GM18508 (cell line): ENCODE data around the gene LIFR.
"Not testable (repeated sequence)": the region's sequence is repeated elsewhere in the genome, so short reads cannot be mapped to it uniquely, and the experiment has no call there.

Source experiments
- ATAC-seq: cut with Tn5 transposase; IDR thresholded peaks from one replicate; pipeline ENCODE4 v1.9.1; 2021; ENCODE audit warnings: moderate number of reproducible peaks; ENCODE audit not compliant: insufficient read depth, unreplicated experiment

The LIFR gene, protein sequence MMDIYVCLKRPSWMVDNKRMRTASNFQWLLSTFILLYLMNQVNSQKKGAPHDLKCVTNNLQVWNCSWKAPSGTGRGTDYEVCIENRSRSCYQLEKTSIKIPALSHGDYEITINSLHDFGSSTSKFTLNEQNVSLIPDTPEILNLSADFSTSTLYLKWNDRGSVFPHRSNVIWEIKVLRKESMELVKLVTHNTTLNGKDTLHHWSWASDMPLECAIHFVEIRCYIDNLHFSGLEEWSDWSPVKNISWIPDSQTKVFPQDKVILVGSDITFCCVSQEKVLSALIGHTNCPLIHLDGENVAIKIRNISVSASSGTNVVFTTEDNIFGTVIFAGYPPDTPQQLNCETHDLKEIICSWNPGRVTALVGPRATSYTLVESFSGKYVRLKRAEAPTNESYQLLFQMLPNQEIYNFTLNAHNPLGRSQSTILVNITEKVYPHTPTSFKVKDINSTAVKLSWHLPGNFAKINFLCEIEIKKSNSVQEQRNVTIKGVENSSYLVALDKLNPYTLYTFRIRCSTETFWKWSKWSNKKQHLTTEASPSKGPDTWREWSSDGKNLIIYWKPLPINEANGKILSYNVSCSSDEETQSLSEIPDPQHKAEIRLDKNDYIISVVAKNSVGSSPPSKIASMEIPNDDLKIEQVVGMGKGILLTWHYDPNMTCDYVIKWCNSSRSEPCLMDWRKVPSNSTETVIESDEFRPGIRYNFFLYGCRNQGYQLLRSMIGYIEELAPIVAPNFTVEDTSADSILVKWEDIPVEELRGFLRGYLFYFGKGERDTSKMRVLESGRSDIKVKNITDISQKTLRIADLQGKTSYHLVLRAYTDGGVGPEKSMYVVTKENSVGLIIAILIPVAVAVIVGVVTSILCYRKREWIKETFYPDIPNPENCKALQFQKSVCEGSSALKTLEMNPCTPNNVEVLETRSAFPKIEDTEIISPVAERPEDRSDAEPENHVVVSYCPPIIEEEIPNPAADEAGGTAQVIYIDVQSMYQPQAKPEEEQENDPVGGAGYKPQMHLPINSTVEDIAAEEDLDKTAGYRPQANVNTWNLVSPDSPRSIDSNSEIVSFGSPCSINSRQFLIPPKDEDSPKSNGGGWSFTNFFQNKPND

DNA sequence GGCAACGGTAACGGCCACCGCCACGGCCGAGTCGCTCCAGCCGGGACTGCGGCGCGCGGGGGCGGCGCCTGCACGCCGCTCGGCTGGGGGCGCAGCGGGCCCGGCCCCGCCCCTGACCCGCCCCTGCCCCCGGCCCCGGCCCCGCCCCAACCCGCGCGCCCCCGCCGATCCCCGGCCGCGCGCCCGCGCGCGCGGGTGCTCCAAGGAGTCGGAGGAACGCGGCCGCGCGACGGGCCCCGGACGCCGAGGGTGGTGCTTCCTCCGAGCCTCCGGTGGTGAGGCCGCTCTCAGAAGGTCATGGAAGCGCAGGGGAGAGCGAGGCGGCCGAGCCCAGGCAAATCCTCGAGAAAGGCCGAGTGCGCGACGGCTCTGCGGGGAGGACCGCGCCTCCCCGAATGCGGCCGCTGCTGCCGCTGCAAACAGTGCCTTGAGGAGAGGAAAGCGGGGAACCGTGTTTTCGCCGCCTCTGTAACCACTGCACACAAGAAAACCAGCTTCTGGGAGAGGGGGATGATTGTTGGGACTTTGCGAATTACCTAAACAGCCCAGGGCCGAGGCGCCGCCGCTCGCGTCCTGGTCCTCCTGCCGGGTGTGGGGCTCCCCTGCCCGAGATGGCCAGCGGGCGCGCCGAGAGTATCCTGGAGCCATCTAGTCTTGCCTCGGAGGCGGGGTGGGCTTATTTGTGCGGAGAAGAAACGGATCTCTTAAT is at the start of gene LIFR:
Gene LIFR, minus strand, starts transcription at position 48 of the 709 bp plus-strand sequence. CDS start 25,999 bp downstream, outside the sequence.
- ATAC-seq: no peak

DNA sequence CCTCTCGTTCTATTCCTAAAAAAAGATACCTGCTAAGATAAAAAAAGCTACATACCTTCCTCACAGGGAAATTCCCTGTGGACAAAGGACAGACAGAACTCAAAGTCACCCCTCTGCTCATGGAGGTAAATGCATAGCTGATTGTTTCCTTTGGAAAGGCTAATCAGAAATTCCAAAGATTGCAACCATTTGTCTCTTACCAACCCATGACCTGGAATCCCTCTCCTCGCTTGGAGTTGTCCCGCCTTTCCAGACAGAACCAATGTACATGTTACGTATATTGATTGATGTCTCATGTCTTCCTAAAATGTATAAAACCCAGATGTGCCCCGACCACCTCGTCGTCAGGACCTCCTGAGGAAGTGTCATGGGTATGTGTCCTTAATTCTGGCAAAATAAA is 49.2 kb upstream of the LIFR start:
- no peak for ATAC-seq

DNA sequence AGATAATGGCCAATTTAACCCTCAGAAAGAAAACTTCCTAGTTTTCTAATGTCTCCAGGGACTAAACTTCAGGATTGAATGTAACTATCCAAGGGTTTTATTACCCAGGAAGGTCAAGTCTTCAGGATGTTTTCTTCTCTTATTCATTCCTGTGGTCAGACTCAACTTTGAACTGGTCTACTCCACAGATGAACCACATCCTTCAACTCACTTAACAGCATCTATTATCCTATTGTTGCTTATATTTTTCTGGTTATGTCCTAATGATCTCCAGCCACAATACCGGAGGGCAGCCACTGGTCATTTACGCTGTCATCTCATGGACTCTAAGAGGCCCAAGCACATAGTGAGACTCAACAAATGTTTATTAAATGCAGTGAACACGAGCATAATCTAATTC is 47.2 kb upstream of the LIFR start:
- no peak for ATAC-seq

DNA sequence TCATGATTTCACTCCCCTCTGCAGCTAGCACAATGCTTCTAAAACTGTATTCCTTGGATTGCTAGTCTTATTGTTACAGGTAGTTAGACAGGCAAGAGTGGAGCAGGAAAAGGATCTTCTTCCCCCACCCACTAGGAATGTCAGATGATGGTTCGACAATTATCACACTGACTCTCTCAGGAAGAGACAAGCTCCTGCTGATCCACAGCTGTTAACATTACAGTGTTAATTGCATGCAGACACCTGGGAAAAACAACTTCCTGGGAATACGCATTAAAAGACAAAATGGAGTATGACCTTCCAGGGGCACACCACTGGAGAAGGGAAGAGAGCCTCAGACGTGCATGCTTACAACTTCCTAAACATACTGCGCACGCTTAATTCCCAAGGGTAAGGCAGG is 46.2 kb upstream of the LIFR start:
- ATAC-seq: no peak

DNA sequence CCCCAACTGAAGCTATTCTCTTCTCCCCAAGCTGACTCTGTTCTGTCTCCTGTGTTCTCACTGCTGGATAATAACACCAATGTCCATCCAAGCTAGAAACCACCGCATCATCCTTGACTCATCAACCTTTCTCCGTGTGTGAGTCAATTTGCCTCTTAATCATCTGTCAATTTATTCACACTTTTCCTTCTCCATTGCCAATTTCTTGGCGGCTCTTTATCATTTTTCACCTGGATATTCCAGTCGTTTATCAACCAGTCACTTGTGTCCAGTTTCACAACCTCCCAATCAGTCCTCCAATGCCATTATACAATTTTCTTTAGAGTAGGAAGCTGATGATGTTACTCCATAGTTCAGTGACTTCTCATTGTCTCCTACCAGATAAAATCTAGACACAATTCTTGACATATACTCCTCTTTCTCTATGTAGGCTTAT is 45.4 kb upstream of the LIFR start:
- ATAC-seq: no peak

DNA sequence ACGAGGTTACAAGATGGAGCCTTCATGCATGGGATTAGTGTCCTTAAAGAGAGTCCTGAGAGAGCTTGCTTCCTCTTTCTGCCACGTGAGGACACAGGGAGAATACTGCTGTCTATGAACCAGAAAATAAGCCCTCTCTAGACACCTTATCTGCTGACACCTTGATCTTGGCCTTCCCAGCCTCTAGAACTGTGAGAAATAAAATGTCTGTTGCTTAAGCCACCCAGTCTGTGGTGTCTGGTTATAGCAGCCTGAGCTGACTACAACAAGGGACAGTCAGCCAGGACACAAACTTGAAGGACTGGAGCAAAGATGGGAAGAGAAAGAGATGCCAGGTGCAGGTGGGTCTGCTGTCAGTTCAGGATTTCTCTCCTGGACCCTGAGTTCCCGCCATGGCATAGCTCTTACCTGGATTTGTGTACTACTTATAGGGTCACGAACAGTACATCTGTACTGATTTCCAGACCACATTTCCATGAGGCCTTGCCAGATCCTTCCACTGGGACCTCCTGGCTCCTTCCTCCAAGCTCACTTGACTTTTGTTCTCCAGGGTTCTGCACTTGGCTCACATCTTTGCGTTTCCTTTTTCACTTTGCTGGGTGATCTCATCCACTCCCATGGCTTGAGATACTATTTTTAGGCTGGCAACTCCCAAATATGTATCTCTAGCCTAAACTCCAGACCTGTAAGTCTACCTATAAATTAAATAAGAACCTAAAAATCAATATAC is 44.9 kb upstream of the LIFR start:
- ATAC-seq: no peak

DNA sequence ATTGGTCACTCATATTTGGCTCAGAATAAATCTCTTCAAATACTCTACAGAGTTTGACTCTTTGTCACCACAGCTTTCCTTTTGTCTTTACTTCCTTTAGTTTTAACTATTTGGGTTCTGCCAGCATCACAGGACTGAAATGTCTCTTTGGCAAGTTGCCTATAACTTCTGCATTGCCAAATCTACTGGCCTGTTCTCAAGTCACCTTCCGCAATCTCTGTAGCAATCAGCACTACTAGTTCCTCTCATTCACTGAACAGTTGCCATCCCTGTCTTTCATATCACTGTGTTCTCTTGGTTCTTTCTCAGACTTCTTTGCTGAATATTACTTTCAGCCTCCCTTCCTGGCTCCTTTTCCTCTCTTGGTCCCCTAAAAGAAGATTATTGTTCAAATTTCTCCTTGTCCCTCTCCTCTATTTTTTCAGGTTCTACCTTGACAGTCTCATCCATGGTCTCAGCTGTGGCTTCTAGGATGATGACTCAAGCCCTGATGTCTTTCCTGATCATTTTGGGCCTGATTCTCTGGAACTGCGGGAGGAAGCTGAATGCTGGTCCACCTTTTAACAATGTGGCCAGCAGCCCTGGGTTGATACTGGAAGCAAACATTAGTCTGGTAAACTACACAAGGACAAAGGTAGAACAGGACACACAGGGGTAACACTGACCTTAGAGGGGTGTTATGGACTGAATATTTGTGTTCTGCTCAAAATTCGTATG is 44.0 kb upstream of the LIFR start:
- no peak for ATAC-seq

DNA sequence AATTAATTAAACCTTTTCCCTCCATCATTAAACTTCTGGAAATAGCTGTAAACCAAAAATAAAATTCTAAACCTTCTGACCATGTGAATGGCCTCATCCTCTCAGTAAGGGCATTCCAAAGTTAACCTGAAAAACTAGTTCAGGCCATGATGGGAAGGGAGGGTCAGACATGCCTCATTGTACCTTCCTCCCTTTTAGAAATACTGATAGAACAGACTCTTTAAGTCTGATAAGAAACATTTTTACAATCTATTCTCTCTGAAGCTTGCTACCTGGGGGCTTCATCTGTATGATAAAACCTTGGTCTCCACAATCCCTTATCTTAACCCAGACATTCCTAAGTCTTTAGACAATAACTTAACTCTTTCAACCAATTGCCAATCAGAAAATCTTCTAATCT is 43.3 kb upstream of the LIFR start:
- not testable (repeated sequence) for ATAC-seq

DNA sequence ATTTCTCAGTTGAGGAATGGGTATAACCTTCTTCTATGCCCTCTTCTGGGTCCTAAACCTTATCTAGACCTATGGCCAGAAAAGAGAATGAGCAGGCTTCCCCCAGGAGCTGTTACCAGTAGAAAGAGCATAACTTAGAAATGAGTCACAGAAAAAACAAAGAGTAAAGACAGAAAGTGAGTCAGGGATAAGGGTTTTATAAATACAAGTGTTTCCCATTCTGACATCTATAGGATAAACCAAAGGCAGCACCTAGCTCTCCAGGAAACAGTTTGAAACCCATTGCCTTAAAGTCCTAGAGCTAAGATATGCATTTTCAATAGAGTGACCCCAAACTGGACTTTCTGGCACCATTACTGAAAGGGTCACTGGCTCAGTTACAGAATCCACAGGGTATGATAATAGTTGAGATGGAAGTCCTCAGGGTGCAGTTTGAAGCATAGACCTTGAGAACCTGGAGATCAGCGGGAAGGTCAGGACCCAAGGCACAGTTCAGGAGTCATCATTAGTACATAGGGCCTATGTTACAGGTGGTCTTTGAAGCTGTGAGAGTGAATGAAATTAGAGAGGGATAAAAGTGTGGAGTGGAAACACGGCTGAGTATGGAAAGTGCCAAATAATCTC is 42.7 kb upstream of the LIFR start:
- ATAC-seq: no peak

DNA sequence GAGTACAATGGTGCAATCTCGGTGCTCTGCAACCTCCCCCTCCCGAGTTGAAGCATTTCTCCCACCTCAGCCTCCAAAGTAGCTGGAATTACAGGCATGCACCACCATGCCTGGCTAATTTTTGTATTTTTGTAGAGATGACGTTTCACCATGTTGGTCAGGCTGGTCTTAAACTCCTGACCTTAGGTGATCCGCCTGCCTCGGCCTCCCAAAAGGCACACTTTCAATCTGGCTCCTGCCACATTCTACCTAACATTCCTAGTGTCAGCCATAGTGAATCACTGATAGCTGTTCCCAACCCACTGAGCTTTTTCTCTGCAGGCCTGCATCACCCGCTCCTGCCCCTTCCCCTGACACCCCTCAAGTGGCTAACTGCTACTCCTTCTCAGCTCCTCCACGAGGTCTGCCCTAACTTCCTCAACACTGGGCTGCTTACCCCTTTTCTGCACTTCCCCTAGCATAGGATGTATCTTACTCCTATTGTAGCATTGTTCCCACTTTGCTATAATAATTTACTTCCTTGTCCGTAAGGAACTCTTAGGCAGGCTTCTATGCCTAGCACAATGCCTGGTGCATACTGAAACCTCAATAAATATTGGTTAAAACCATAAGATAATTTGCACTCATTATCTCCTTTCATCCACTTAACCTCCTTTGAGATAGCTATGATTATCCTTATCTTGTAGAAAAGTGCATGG is 42.0 kb upstream of the LIFR start:
- ATAC-seq: no peak

DNA sequence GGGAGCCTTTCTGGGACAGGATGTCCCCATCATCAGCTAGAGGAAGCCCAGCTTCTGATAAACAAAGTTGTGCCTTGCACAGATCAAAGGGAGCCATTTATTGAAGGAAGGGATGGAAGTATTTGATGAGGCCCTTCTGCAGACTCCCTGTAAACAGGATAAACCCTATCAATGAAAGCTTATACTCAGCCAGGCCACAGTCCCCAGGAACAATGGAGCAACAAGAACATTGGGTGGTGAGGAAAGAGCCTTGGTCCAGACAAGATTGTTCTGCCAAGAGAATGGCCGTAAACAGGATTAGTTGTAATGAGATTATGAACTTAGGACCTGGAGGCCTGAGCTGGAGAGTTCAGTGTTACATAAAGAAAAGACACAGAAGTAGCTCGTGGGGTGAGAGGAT is 40.5 kb upstream of the LIFR start:
- no peak for ATAC-seq

DNA sequence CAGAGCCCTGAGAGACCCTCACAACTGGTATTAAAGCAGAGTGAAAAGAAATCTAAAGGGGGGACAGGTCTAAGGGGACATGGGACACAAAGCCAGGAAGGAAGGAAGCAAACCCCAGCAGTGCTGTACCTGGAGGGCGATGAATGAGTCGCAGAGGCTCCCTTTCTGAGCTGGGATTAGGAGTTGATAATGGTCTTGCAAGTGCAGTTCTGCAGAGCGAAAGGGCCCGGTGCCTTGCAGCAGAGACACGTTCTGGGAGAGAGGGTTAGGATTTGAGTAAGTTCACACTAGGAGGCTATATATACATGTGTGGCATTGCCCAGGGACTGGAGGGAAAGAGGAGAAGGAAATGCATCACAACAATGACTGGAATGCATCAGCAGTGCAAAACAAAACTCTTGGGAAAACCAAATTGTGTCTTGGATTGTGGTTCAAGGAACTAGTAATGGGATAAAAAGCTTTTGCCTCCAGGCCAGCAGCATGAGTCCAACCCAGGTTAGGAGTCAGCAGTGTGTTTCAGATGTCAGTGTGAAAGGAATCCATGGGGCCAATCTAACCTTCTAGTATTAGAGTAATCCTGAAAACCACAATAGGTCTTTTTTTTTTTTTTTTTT is 38.8 kb upstream of the LIFR start:
- no peak for ATAC-seq

DNA sequence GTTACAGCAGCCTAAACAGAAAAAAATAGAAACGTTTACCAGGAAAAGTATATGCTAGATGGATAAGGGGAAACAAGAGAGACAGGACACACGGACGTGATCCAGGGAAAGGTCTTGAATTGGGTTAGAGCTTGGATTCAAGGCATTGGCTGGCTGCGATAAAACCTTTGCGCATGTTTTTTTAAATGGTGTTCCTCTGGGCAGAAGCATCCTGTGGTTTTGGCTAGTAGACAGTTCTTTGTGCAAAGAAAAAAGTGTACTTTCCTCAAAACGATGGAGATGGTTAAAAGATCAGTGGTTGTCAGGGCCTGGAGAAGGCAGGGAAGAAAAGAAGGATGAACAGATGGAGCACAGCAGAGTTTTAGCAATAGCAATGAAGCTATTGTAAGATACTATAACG is 37.5 kb upstream of the LIFR start:
- ATAC-seq: no peak

DNA sequence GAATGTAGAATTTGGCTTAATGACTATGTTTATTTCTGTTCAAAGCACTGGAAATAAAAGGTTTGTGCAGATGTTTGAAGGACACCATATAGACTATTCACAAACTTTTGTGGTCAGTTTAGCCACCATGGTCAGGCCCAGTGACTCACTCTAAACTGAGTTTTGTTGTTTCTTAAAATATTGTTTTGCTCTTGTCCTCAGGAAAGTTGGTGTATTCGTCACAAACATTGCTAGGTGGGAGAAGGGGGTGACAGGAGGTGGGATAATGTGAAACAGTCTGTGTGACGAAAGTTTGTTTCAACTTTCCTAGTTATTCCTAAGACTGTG is 35.0 kb upstream of the LIFR start:
- ATAC-seq: no peak

DNA sequence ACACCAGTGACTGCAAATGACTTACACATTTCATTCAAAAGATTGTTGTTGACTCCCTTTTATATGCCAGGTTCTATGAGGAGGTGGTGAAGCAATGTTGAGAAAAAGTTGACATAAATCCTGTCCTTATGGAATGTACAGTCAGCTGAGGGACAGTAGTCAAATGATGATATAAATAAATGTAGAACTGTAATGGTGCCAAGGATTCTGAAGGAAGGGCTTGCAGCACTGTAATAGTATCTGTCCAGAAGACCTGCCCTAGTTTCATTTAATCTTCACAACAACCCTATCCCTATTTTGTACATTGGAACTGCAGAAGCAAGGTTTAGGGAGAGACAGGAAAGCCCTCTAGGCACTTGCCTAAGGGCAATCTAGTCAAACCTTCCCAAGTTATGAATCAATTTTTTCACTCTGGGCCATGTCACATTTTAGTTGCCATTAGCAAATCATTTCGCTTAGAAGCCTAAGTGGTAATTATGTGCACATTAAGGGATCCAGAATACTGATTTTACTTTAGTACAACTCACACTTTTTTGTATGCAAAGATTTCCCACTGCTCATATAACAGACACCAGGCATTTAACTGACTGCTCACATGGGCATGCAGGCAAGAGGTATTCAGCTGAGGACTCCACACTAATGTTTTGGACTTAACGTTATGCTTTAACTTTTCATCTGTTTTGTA is 34.5 kb upstream of the LIFR start:
- ATAC-seq: no peak

DNA sequence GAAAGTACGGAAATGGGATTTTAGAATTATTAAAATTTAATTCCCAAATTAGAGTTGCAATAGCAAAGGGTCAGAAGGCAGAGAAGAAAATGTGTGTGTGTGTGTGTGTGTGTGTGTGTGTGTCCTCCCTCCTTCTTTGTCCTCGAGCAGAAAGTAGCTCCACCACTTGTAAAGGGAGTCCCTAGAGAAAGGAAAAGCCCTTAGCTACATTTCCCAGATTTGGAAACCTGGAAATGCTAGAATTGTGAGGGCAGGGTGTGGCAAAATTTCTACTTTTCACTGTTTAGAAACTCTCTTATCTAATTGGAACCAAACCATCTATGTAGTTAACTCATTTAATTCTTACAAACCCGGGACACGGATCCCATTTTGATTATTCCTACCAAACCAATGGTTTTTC is 33.2 kb upstream of the LIFR start:
- ATAC-seq: no peak

DNA sequence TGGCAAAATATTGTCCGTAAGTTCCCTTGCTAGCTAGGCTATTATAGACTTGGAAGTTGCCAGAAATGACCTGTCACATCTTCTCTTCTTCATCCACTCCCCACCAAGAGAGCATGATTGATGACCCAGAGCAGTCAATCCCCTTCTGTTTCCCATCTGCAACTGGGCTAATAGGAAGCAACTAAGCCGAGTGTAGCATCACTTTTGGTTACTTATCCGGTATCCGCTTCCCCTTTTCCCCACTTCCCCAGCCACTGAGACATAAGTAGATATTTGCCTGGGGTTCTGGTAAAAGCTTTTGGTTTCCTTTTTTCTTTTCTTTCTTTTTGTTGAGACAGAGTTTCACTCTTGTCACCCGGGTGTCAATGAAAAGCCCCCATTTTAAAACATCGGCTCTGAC is 29.4 kb upstream of the LIFR start:
- ATAC-seq: no peak
